Measurements from ENCODE around the gene APBA1.
A peak's percentile ranks its signal among the peaks of the same experiment; 100 is the strongest.

Gene APBA1

GRCh38 chr9:69671879-69672595, at the start of gene APBA1:
Gene APBA1 (minus strand): TSS chr9:69672371.
- in situ Hi-C loops (cut with HindIII; ENCODE audit: low pct_ligation_motif_present, low pct_unique_long_range_greater_than_20kb, low sequenced_read_pairs) = no loop called here
- DNase-seq = peak; percentile 17

DNA sequence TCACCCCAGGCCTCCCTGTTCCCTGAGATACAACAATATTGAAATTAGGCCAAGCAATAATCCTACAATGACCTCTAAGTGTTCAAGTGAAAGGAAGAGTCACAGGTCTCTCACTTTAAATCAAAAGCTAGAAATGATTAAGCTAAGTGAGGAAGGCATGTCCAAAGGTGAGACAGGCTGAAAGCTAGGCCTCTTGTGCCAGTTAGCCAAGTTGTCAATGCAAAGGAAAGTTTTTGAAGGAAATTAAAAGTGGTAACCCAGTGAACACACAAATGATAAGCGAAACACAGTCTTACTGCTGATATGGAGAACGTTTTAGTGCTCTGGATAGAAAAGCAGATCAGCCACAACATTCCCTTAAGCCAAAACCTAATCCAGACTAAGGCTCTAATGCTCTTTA, 47.8 kb upstream of the APBA1 start:
- in situ Hi-C loops (cut with HindIII; ENCODE audit: low pct_ligation_motif_present, low pct_unique_long_range_greater_than_20kb, low sequenced_read_pairs) = no loop called here
- no peak for DNase-seq

DNA sequence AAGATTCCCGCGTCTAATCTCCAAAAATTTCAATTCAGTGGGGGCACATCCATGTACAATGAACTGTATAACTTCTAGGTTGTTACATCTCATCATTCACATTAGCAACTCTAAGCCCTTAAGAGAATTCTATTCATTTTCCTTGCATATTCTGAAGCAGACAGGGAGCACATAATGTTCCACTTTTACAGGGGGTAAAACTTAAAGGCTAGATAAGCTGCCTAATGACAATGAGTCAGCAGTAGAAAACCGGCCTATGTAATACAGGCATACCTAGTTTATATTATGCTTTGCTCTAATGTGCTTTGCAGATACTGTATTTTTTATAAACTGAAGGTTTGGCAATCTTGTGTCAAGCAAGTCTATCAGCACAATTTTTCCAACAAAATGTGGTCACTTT, 47.2 kb upstream of the APBA1 start:
- no peak for DNase-seq
- in situ Hi-C loops (cut with HindIII; ENCODE audit: low pct_ligation_motif_present, low pct_unique_long_range_greater_than_20kb, low sequenced_read_pairs) = no loop called here

GRCh38 chr9:69718218-69718617, 46.0 kb upstream of the APBA1 start:
- DNase-seq = no peak
- in situ Hi-C loops (cut with HindIII; ENCODE audit: low pct_ligation_motif_present, low pct_unique_long_range_greater_than_20kb, low sequenced_read_pairs) = no loop called here

DNA sequence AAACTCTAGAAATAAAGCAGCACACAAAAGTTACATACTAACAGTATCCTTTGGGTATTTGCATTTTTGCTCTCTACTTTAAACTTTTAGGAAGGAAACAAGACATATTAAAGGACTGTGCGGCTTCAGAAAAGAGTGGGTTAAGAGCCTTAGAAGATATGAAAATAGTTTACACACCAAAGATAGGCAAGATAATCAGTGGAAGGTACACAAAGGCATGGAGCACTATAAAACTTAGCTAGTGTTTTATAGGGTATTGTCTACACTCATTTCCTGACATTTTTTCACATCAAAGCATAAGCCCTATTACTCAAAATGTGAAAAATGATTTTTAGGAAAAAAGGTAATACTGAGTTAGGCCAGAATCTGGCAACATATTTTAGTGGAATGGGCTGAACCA, 43.7 kb upstream of the APBA1 start:
- in situ Hi-C loops (cut with HindIII; ENCODE audit: low pct_ligation_motif_present, low pct_unique_long_range_greater_than_20kb, low sequenced_read_pairs) = no loop called here
- DNase-seq = no peak

DNA sequence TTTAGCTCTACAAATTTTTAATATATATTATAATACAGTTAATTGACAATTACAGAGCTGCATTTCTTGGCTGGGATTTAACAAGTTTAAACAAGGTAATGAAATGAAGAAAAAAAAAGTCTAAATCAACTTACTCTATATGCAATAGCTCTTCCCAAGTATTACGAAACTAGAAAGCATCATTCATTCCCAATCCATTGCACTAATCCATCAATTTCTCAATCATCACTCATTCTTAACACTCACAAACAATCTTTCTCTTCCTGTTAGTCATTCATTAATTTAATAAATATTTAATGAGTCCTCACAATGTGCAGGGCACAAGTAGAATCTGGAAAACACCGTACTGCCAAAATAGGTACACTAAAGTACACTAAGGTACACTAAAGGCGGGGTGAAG, 42.9 kb upstream of the APBA1 start:
- in situ Hi-C loops (cut with HindIII; ENCODE audit: low pct_ligation_motif_present, low pct_unique_long_range_greater_than_20kb, low sequenced_read_pairs) = no loop called here

GRCh38 chr9:69697475-69697874, 25.3 kb upstream of the APBA1 start:
- in situ Hi-C loops (cut with HindIII; ENCODE audit: low pct_ligation_motif_present, low pct_unique_long_range_greater_than_20kb, low sequenced_read_pairs) = no loop called here

More for the DNA sequence above, 42.9 kb upstream of the APBA1 start:
- DNase-seq = no peak

GRCh38 chr9:69696802-69697201, 24.6 kb upstream of the APBA1 start:
- DNase-seq = no peak
- in situ Hi-C loops (cut with HindIII; ENCODE audit: low pct_ligation_motif_present, low pct_unique_long_range_greater_than_20kb, low sequenced_read_pairs) = no loop called here

More at GRCh38 chr9:69697475-69697874, 25.3 kb upstream of the APBA1 start:
- no peak for DNase-seq

DNA sequence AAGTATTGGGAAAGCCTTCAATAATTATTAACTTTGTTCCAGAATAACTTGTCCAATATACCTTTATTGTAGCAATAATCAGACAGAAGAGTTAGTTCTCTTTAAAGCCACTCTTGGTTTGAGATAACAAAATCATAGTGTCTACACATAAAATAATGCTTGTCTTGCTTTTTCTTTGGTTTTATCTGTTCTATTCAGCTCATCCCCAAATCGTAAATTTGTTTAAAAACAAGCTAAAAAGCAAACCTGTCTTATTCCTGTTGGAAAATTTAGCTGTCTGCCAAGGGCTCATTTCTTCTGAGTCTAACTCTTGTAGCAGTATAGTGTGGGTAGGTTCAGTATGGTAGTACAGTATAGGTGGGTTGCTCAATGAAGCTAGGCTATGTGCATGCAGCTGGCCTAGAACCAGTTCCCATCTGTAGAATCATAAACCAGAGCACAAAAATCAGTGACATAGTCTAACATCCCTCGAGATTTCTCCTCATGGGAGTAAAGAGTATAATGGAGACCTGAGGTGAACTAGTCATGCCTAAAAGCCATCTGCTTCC, 17.9 kb upstream of the APBA1 start:
- in situ Hi-C loops (cut with HindIII; ENCODE audit: low pct_ligation_motif_present, low pct_unique_long_range_greater_than_20kb, low sequenced_read_pairs) = no loop called here
- no peak for DNase-seq

GRCh38 chr9:69683927-69684326, 11.8 kb upstream of the APBA1 start:
- in situ Hi-C loops (cut with HindIII; ENCODE audit: low pct_ligation_motif_present, low pct_unique_long_range_greater_than_20kb, low sequenced_read_pairs) = no loop called here

DNA sequence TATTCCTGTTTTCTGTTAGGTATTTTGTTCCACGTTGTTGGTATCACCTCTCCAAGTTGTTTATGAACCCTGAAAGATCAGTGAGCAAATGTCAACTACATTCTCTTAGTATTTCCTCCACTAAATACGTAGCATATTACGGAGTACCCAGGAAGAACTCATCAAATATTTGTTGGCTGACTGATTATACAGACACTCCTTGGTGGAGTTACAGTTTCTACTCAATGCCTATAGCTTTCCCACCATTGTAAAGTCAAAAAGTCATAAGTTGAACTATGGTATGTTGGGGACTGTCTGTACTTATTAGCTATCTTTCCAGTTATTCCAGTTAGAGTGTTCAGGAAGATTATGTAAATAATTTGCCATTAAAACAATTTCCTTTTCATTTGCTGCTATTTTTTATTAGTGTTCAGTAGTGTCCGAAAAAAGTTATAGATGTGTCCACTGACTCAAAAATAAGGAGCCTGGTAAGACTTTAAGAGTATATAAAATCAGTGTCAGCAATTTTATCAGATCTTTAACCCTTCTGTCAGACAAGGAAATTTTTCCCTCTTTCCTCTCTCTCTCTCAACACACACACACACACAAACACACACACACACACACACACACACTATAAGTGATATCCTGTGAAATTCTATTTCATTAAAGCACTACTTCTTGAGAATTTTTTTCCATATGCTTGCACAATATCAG, 6.8 kb upstream of the APBA1 start:
- in situ Hi-C loops (cut with HindIII; ENCODE audit: low pct_ligation_motif_present, low pct_unique_long_range_greater_than_20kb, low sequenced_read_pairs) = no loop called here
- no peak for DNase-seq

More at GRCh38 chr9:69683927-69684326, 11.8 kb upstream of the APBA1 start:
- no peak for DNase-seq

DNA sequence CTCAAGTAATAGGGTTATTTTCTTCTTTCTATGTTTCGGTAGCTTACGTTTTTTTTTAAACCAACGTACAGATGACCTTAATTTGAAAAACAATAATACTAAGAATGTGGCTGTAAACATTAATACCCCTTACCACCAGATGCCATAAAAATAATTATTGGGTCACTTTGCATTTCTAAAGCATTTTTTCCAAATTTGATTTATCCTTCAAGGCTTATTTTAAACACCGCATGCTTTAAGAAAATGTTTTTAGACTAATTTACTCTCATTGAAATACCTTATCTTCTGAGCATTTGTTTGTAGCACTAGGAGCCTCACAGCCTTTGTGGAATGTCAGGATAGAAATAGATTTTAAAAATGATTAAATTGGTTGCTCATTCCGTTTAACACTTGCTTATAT, 5.8 kb upstream of the APBA1 start:
- DNase-seq = no peak
- in situ Hi-C loops (cut with HindIII; ENCODE audit: low pct_ligation_motif_present, low pct_unique_long_range_greater_than_20kb, low sequenced_read_pairs) = no loop called here

- in situ Hi-C loops (cut with HindIII; ENCODE audit: low pct_ligation_motif_present, low pct_unique_long_range_greater_than_20kb, low sequenced_read_pairs) = no loop called here
- no peak for DNase-seq
Measured at GRCh38 chr9:69675563-69675962, 3.4 kb upstream of the APBA1 start.

- no peak for DNase-seq
- in situ Hi-C loops (cut with HindIII; ENCODE audit: low pct_ligation_motif_present, low pct_unique_long_range_greater_than_20kb, low sequenced_read_pairs) = no loop called here
Measured at GRCh38 chr9:69674716-69675438, 2.7 kb upstream of the APBA1 start.

GRCh38 chr9:69674112-69674685, 2.0 kb upstream of the APBA1 start:
- in situ Hi-C loops (cut with HindIII; ENCODE audit: low pct_ligation_motif_present, low pct_unique_long_range_greater_than_20kb, low sequenced_read_pairs) = no loop called here
- DNase-seq = no peak

GRCh38 chr9:69673311-69673640, 1.1 kb upstream of the APBA1 start:
- DNase-seq = no peak
- in situ Hi-C loops (cut with HindIII; ENCODE audit: low pct_ligation_motif_present, low pct_unique_long_range_greater_than_20kb, low sequenced_read_pairs) = no loop called here

DNA sequence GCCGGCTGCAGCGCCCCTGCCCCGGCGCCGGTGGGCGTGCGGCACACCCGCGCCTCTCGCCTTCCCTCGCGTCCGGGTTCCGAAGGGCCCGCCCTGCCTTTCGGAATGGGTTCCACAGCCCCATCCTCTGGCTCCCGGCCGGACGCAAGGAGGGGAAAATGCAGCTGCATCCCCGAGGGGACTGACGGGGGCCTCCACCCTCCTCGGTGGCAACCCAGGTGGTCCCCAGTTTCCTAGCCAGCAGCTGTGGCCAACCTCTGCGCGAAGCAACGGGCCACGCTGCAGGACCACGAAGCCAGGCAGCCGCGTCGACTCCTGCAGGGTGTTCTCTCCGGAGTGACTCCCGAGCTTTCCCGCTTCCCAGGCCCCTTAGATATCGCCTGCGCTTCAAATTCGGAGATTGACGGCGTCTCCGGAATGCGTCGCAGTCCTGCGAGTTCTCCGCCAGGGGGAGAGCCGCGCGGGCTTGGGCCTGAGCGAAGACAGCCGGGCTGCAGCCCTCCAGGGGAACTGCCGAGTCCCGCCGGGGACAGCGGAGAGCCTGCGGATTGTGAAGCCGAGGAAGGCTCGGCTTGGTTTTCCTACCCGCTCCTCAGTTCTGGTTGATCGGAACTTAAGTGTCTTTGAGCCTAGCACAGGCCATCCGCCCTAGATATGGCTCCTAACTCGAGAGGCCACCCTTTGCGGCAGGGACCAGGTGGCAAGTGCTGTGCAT, 582 bp upstream of the APBA1 start:
- in situ Hi-C loops (cut with HindIII; ENCODE audit: low pct_ligation_motif_present, low pct_unique_long_range_greater_than_20kb, low sequenced_read_pairs) = no loop called here
- peak; percentile 82 for DNase-seq

GRCh38 chr9:69671311-69671878, 776 bp downstream of the APBA1 start:
- in situ Hi-C loops (cut with HindIII; ENCODE audit: low pct_ligation_motif_present, low pct_unique_long_range_greater_than_20kb, low sequenced_read_pairs) = no loop called here
- no peak for DNase-seq

Data from ACHN (cell line).